GM20000 (cell line): ENCODE measurements around the gene FSTL4.

Source experiments
- DNase-seq: peaks from one replicate; pipeline ENCODE4 v3.0.0; 2012; ENCODE audit warnings: low spot score
- CTCF ChIP-seq: IDR thresholded peaks from 2 replicates; pipeline ENCODE4 v1.5.1; 2012; ENCODE audit warnings: mild to moderate bottlenecking, control low read depth; ENCODE audit errors: extremely low read depth, missing control alignments

Gene FSTL4

GRCh38 chr5:133344266-133344665 lies 268.1 kb downstream of the FSTL4 start:
- no peak for DNase-seq
- TF ChIP-seq CTCF = no peak

GRCh38 chr5:133343196-133343595 lies 269.1 kb downstream of the FSTL4 start:
- TF ChIP-seq CTCF = no peak
- DNase-seq = no peak

- no peak for TF ChIP-seq CTCF
- DNase-seq = no peak
Observed at GRCh38 chr5:133341915-133342710, 270.2 kb downstream of the FSTL4 start.

- DNase-seq = no peak
- no peak for TF ChIP-seq CTCF
Observed at GRCh38 chr5:133341296-133341695, 271.0 kb downstream of the FSTL4 start.

GRCh38 chr5:133340822-133341221 lies 271.5 kb downstream of the FSTL4 start:
- TF ChIP-seq CTCF = no peak
- no peak for DNase-seq

- DNase-seq = no peak
- TF ChIP-seq CTCF = no peak
Observed at GRCh38 chr5:133340002-133340755, 272.2 kb downstream of the FSTL4 start.

GRCh38 chr5:133338504-133339355 lies 273.6 kb downstream of the FSTL4 start:
- DNase-seq = no peak
- no peak for TF ChIP-seq CTCF
